K562 treated with DMSO at 1 percent for 48 hours (cell line): ENCODE data around the gene SH3RF3. TPM values are rescaled to one million over a fixed set of nuclear protein-coding genes. Genes with fewer than 3 reads are reported as not detected.

Experiments
- total RNA-seq: library from RNA; unstranded; fragments of 300-600 nt; gene quantifications from 2 replicates; pipeline ENCODE4 v1.2.3, GENCODE V29; 2022; ENCODE audit warnings: low replicate concordance; ENCODE audit errors: extremely low read depth

Gene SH3RF3
- total RNA-seq: not detected in 2 replicates

GRCh38 chr2:109128616-109129355, at the start of gene SH3RF3:
Gene SH3RF3, plus strand, starts transcription at chr2:109129205.

Other genes with a start within 250 kb of the SH3RF3 start
- not detected in 2 replicates for gene EDAR, start 140.0 kb upstream of the SH3RF3 start, total RNA-seq